Ovary (tissue), 3 donors: ENCODE measurements around the gene KCNAB2.

Source experiments
- CTCF ChIP-seq, 3 donors: fragments of 450-650 bp in 2 of 3; fragments of 200-600 bp in 1 of 3; IDR thresholded peaks; one replicate each; pipeline versions ENCODE4 v1.5.1 to v1.8.0; 2016 to 2022; ENCODE audit warnings: antibody characterized with exemption in 3 of 3, mild to moderate bottlenecking in 1 of 3
- EP300 ChIP-seq: sonication (generic); formaldehyde crosslinking; IDR thresholded peaks from one replicate; pipeline ENCODE4 v1.6.1; 2017; ENCODE audit warnings: antibody characterized with exemption
- POLR2A ChIP-seq: fragments of 450-650 bp; IDR thresholded peaks from one replicate; pipeline ENCODE4 v1.6.1; 2017; ENCODE audit warnings: antibody characterized with exemption, mild to moderate bottlenecking, moderate library complexity
- donor health status: DM: no; HTN: no; CAD: no.

GRCh38 chr1:6080469-6080868, 34.8 kb downstream of the KCNAB2 start:
- TF ChIP-seq POLR2A (no peak), EP300 (no peak), CTCF (IDR thresholded peaks at IDR 0.05) (no peak)
